Measurements from ENCODE around the gene OPCML.

DNA sequence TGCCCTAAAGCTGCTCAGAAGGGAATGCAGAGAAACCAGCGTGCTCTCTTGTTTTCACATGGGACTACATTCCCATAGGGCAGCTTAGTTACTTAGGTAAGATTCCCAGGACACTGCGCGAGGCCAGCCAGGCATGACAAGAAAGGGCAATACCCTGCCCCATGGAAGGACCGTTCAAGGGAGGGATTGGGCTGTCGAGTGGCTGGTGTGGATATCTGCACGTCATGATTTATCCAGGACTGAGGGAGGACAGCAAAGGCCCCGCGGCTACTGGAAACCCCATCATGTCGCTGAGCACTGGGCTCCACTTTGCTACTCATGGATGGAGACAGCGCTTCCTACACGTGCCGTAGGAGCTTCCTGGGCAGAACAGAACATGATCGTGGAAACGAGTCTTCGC, 169.4 kb downstream of the OPCML start:
- TF ChIP-seq, protein P1, sequence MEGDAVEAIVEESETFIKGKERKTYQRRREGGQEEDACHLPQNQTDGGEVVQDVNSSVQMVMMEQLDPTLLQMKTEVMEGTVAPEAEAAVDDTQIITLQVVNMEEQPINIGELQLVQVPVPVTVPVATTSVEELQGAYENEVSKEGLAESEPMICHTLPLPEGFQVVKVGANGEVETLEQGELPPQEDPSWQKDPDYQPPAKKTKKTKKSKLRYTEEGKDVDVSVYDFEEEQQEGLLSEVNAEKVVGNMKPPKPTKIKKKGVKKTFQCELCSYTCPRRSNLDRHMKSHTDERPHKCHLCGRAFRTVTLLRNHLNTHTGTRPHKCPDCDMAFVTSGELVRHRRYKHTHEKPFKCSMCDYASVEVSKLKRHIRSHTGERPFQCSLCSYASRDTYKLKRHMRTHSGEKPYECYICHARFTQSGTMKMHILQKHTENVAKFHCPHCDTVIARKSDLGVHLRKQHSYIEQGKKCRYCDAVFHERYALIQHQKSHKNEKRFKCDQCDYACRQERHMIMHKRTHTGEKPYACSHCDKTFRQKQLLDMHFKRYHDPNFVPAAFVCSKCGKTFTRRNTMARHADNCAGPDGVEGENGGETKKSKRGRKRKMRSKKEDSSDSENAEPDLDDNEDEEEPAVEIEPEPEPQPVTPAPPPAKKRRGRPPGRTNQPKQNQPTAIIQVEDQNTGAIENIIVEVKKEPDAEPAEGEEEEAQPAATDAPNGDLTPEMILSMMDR (IDR thresholded peaks at IDR 0.05): no peak
- TF ChIP-seq POLR2AphosphoS5 (IDR thresholded peaks at IDR 0.05; ENCODE audit: insufficient read depth in 1 of 2, low read depth in 1 of 2) (no peak), POLR2A (IDR thresholded peaks at IDR 0.05) (no peak)

Measured in vagina (tissue), 2 donors.